ENCODE results near the gene SLC25A25.
"Not testable (repeated sequence)": the region's sequence is repeated elsewhere in the genome, so short reads cannot be mapped to it uniquely, and the experiment has no call there.

Gene SLC25A25

DNA sequence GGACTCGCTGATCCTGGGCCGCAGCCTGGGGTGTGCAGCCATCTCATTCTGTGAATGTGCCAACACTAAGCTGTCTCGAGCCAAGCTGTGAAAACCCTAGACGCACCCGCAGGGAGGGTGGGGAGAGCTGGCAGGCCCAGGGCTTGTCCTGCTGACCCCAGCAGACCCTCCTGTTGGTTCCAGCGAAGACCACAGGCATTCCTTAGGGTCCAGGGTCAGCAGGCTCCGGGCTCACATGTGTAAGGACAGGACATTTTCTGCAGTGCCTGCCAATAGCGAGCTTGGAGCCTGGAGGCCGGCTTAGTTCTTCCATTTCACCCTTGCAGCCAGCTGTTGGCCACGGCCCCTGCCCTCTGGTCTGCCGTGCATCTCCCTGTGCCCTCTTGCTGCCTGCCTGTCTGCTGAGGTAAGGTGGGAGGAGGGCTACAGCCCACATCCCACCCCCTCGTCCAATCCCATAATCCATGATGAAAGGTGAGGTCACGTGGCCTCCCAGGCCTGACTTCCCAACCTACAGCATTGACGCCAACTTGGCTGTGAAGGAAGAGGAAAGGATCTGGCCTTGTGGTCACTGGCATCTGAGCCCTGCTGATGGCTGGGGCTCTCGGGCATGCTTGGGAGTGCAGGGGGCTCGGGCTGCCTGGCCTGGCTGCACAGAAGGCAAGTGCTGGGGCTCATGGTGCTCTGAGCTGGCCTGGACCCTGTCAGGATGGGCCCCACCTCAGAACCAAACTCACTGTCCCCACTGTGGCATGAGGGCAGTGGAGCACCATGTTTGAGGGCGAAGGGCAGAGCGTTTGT, 39.6 kb downstream of the SLC25A25 start:
- no peak for DNase-seq (ENCODE audit: insufficient read length, low spot score)
- FAIRE-seq, result no peak
- TF ChIP-seq, protein P1, sequence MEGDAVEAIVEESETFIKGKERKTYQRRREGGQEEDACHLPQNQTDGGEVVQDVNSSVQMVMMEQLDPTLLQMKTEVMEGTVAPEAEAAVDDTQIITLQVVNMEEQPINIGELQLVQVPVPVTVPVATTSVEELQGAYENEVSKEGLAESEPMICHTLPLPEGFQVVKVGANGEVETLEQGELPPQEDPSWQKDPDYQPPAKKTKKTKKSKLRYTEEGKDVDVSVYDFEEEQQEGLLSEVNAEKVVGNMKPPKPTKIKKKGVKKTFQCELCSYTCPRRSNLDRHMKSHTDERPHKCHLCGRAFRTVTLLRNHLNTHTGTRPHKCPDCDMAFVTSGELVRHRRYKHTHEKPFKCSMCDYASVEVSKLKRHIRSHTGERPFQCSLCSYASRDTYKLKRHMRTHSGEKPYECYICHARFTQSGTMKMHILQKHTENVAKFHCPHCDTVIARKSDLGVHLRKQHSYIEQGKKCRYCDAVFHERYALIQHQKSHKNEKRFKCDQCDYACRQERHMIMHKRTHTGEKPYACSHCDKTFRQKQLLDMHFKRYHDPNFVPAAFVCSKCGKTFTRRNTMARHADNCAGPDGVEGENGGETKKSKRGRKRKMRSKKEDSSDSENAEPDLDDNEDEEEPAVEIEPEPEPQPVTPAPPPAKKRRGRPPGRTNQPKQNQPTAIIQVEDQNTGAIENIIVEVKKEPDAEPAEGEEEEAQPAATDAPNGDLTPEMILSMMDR (IDR thresholded peaks at IDR 0.05; ENCODE audit: insufficient read depth, missing control alignments), result no peak

DNA sequence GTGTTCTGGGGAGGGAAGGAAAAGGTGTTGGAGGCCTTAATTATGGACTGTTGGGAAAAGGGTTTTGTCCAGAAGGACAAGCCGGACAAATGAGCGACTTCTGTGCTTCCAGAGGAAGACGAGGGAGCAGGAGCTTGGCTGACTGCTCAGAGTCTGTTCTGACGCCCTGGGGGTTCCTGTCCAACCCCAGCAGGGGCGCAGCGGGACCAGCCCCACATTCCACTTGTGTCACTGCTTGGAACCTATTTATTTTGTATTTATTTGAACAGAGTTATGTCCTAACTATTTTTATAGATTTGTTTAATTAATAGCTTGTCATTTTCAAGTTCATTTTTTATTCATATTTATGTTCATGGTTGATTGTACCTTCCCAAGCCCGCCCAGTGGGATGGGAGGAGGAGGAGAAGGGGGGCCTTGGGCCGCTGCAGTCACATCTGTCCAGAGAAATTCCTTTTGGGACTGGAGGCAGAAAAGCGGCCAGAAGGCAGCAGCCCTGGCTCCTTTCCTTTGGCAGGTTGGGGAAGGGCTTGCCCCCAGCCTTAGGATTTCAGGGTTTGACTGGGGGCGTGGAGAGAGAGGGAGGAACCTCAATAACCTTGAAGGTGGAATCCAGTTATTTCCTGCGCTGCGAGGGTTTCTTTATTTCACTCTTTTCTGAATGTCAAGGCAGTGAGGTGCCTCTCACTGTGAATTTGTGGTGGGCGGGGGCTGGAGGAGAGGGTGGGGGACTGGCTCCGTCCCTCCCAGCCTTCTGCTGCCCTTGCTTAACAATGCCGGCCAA, 40.4 kb downstream of the SLC25A25 start:
- no peak for FAIRE-seq
- DNase-seq (ENCODE audit: insufficient read length, low spot score), result no peak

DNA sequence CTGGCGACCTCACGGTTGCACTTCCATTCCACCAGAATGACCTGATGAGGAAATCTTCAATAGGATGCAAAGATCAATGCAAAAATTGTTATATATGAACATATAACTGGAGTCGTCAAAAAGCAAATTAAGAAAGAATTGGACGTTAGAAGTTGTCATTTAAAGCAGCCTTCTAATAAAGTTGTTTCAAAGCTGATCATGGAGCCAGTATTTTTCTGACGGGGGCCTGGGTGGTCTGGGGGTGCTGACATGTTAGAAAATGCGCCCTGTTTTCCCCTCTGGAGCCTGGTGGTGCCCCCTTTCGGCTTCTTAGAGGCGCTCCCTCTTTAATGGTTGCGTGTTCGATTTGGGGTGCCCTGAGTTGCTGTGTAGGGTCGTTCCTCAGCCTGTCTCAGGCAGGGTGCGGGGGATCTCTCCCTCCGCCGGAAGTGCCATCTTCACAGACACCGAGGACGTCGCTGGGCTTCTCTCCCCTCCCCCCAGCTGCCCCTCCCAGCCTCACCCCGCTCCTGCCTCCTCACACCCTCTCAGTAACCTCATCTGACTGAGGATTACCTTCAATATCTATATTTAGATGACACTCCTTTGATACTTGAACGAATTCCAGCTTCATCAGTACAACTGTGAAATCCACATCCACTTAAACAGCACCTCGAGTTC, 41.1 kb downstream of the SLC25A25 start:
- TF ChIP-seq, protein P1 (IDR thresholded peaks at IDR 0.05; ENCODE audit: insufficient read depth, missing control alignments), result no peak
- DNase-seq (ENCODE audit: insufficient read length, low spot score), result no peak
- no peak for FAIRE-seq

More for the DNA sequence above, 40.4 kb downstream of the SLC25A25 start:
- TF ChIP-seq, protein P1 (IDR thresholded peaks at IDR 0.05; ENCODE audit: insufficient read depth, missing control alignments), result no peak

DNA sequence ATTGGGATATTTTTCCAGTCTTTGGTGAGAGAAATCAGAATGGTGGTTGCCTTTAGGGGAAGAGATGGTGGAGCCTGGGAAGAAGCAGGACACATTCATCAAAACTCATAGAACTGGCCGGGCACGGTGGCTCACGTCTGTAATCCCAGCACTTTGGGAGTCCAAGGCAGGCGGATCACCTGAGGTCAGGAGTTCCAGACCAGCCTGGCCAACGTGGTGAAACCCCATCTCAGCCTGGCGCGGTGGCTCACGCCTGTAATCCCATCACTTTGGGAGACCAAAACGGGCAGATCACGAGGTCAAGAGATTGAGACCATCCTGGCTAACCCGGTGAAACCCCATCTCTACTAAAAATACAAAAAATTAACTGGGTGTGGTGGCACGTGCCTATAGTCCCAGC, 43.7 kb downstream of the SLC25A25 start:
- FAIRE-seq; DNase-seq (ENCODE audit: insufficient read length, low spot score): not testable (repeated sequence)

DNA sequence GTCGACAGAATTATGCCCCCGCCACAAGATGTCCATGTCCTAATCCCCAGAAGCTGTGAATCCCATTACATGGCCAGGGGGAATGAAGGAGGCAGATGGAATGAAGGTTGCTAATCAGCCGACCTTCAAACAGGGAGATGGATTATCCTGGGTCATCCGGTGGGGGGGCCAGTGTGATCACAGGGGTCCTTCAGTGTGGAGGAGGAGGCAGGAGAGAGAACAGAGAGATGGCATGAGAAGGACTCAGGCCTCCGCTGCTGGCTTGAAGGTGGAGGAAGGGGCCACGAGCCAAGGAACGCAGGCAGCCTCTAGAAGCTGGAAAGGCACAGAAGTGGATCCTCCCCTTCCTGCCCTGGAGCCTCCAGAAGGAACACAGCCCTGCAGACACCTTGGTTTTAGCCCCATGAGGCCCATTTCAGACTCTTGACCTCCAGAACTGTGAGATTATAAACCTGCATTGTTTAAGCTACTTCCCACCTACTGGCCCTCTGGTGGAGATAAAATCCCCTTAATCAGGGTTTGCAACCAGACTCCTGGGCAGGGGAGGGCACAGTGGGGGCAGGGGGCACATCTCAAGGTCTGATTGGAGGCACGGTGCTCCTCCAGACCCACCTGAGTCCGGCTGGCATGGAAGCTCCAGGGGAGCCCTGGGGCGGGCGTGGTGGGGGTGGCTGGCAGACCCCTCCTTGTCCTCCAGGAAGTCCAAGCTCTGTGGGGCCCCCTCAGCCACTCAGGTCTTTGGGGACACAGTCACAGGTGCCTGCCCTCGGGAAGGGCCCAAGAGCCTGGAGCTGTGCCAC, 45.7 kb downstream of the SLC25A25 start:
- DNase-seq (ENCODE audit: insufficient read length, low spot score), result no peak
- FAIRE-seq, result no peak
- TF ChIP-seq, protein P1 (IDR thresholded peaks at IDR 0.05; ENCODE audit: insufficient read depth, missing control alignments), result no peak

DNA sequence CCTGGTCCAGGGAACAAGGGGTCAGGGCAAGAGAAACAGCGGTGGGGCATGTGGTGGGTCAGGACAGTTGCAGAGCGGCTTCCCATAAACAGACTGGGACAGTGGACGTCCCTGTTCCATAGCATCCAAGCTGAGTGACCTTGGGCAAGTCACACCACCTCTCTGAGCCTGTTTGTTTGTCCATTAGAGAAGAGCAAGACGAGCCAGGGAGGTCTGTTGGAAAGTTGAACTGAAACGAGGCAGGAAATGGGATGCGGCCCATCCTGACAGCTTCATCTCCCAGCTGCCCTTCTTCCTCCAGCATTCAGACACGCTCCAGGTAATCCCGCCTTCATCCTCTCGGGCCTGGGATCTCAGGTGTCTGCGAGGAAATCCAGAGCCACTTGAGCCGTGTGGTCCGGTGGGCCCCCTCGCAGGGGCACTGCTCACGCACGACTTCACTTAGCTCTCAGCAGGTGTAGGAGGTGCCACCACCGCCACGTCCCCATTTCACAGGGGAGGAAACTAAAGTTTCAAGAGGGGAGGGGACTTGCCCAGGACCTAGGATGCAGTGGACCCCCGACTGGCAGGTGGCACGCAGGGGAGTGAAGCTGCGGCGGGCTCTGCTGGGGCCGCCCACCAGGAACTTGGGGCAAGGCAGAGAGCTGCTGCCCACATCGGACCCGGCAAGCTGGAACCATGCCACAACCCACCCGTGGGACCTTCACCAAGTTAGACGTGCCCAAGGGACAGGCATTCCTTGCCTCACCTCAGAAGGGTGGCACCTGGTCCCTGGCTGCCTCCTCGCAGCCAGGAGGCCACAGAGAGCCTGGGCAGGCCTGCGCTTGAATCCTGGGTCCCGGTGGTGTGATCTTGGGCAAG, 46.5 kb downstream of the SLC25A25 start:
- FAIRE-seq (no peak), DNase-seq (ENCODE audit: insufficient read length, low spot score) (no peak)
- TF ChIP-seq, protein P1 (IDR thresholded peaks at IDR 0.05; ENCODE audit: insufficient read depth, missing control alignments), result no peak
